ENCODE results near the gene ISG20.

GRCh38 chr15:88605189-88606069 lies 33.4 kb upstream of the ISG20 start:
- TF ChIP-seq CTCF (IDR thresholded peaks at IDR 0.05) (no peak), POLR2A (IDR thresholded peaks at IDR 0.05) (no peak), POLR2AphosphoS5 (IDR thresholded peaks at IDR 0.05) (no peak)
